ENCODE measurements around the gene OGDH.
"Not testable (repeated sequence)": the region's sequence is repeated elsewhere in the genome, so short reads cannot be mapped to it uniquely, and the experiment has no call there.

Gene OGDH

DNA sequence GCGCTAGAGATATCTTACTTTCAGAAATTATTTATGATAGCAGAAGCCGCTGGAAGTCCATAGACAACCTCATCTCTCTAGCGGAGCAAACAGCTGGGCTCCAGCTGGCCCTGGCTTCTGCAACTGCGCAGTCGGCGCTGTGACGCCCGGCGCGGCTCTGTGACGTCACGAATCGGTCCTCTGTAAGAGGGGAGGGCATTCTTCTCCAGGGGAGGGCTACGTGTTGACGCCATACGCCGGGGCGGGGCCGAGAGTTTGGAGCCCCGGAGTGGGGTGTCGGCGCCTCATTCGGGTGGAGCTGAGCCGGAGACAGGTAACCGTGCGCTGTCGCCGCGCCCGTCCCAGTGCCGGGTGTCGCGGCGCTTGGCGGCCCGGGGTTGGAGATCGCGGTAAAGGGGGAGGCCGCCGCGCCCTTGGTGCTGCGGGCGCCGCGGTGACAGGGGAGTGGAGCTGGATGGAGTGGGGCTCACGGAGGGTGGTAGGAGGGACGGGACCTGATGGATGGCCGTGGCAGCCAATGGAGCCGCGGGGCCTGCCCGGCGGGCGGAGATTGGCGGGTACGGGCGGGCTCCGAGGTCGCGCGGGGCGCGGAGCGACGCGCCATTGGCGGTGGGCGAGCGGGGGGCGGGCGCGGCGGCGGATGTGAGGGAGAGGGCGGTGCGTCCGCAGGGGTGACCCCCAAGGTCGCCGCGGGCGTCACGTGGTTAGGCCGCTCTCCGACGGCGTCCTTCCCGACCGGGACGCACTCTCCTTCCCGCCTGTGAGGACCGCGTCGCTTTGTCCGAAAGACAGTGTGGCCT lies at the start of gene OGDH:
Gene OGDH, plus strand, starts transcription at position 287 of the 800 bp plus-strand sequence. CDS start 17,717 bp downstream, outside the sequence.
- peak; percentile 98 for DNase-seq

- no peak for DNase-seq
Observed at GRCh38 chr7:44557485-44557884, 48.9 kb upstream of the OGDH start.

- no peak for DNase-seq
Observed at GRCh38 chr7:44559485-44559884, 46.9 kb upstream of the OGDH start.

- DNase-seq: no peak
Observed at GRCh38 chr7:44561481-44561880, 44.9 kb upstream of the OGDH start.

DNA sequence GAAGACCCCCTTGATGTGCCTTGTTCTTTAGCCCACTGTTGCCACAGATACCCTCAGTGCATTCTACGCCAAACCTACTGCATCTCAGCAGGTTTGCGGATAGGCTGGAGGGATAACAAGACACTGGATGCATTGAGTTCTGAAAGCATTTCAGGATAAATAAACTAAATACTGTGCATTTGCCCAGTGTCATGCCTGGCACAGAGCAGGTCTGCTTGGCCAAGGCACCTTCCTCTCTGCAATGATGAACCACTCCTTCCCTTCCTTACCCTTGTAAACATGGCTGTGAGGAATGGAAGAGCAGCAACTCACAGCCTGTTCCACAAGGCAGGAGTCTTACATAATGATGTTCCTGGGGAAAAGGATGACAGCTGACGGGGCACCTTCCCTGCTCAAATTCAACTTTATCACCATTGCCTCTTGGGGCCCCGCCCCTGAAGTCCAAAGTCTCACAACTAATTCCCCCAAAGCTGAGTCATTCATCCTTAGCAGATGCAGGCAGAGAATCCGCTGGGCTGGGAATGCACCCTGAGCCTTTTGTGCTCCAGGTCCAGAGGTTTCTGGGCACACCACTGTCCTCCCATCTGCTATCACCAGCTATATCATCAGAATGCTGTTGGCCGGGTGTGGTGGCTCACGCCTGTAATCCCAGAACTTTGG lies 44.3 kb upstream of the OGDH start:
- DNase-seq: no peak

DNA sequence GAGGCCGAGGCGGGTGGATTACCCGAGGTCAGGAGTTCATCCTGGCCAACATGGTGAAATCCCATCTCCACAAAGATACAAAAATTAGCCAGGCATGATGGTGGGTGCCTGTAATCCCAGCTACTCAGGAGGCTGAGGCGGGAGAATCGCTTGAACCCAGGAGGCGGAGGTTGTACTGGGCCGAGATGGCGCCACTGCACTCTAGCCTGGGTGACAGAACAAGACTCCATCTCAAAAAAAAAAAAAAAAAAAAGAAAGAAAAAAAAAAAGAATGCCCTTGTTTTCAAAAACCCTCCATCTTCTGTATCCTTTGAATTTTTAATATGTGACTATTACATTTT lies 43.8 kb upstream of the OGDH start:
- not testable (repeated sequence) for DNase-seq

GRCh38 chr7:44563171-44563679 lies 43.2 kb upstream of the OGDH start:
- DNase-seq: no peak

- DNase-seq: no peak
Observed at GRCh38 chr7:44564606-44565005, 41.8 kb upstream of the OGDH start.

DNA sequence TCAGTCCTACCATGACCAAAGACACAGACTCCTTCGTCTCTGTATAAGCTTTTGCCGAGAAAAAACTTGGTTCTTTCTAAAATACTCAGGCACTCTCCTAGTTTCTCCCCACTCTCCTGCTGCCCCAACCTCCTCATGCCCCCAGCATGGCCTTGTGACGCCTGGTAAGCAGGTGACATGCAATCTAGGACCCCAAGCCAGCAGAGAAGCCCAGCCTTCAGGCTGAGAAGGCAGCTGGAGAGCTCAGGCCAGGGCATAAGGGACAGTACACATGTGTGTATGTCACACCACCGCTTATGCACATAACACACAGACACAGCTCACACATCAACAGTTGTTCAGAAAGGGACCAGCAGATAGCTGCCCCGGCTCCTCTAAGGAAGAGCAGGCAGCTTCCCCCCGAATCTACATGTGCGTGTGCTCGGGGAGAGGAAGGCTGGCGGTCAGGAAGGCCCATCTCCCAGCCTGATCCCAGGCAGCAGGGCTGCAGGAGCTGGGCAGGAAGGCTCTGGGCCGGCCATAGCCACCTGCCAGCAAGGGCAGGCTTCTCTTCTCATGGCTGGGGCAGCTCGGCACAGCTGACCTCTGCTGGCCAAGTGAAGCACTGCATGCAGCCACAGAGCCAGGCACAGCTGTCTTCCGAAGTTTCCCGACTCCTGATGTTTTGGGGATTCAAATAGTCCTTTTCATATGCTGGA lies 41.2 kb upstream of the OGDH start:
- peak; percentile 49 for DNase-seq

GRCh38 chr7:44565795-44566559 lies 40.5 kb upstream of the OGDH start:
- DNase-seq: no peak

DNA sequence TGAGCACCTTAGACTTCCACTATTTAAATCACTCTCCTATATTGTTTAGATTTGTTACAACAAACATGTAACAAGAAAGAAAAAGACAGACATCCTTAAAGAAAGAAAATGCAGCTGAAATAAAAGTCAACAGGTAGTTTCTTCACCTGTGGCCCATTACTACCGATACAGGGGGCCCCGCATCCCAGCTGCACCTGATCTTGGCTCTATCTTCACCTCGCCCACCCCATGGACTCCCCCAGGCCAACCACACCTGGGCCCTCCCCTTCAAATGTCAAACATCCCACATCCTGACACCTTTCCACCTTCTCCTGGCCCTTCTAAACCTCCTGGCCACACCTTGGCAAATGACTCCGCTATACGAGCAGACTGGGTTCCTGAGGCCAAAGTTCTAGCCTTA lies 39.7 kb upstream of the OGDH start:
- DNase-seq: no peak

DNA sequence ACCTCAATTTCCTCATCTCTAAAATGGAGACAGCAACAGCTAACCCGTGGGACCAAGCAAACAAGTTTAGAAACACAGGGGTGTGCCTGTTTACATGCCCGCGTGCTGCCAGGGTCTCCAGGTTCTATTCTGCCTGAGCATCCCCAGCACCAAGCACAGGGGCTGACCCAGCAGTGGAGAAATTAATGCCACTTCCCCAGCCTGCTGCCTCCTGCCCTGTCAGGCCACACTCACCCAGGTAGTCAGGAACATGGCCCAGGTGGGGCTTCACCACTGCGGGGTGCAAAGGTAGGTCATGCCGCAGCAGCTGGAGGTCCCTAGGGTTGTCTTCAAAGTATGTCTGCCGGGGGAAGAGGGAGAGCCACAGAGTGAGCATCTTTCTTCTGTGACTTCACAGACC lies 38.5 kb upstream of the OGDH start:
- no peak for DNase-seq

GRCh38 chr7:44568771-44569560 lies 37.5 kb upstream of the OGDH start:
- DNase-seq: no peak

GRCh38 chr7:44569959-44570358 lies 36.5 kb upstream of the OGDH start:
- no peak for DNase-seq

- DNase-seq: no peak
Observed at GRCh38 chr7:44572771-44573170, 33.7 kb upstream of the OGDH start.

GRCh38 chr7:44573464-44574286 lies 32.8 kb upstream of the OGDH start, which contains the start of gene DDX56:
Gene DDX56, minus strand, starts transcription at chr7:44573908. Its CDS starts 13 bp downstream, at chr7:44573895.
- peak; percentile 92 for DNase-seq

DNA sequence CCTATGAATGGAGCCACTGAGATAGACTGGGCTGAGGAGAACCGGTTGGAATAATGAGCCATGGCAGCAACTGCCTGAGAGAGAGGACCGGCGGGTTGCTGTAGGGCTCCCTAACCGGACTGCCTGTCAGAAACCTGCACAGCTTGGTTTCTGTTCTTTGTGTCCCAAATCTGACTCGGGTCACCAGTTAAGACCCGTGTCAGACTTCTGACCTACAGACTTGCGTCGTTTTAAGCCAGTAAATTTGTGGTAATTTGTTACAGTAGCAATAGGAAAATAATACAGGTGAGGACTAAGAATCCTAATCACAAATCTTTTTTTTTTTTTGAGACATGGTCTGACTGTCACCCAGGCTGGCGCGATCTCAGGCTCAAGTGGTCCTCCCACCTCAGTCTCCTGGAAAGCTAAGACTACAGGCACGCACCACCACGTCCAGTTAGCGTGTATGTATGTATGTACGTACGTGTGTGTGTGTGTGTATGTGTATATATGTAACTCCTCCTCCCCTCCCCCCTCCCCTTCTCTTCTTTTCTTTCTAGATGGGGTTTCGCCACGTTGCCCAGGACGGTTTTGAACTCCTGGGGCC lies 32.0 kb upstream of the OGDH start:
- DNase-seq: no peak

DNA sequence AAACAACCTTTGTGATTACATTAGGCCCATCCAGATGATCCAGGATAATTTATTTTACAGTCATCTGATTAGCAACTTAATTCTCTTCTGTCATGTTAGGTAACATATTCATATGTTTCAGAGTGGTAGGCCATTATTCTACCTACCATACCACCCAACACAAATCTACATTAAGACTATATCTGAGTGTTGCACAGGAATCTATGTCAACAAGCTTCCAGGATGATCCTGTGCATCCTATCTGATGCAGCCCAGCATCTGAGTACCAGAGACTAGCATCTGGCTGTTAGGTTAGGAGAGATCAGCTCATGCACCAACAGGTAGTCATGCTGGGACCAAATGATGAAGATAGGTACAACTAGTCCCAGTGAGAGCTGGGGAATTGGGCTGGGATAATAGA lies 31.4 kb upstream of the OGDH start:
- DNase-seq: no peak

DNA sequence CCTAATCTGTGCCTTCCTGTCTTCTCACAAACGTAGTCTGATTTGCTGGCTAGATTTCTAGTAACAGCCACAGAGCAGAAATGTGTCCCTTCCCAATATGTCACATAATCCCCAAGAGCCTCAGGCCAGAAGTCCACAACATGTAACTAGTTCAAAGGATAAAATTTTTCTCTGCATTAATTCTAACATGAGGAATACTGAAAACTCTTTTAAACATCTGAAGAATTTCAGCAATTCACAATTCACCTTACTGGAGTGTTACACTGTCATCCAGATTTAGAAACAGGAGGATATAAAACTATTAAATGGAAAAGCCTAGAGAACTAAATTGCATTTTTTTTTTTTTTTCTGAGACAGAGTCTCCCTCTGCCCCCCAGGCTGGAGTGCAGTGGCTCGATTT lies 30.2 kb upstream of the OGDH start:
- DNase-seq: no peak

Measured in CD4-positive, alpha-beta T cell treated with Interleukin-4 for 4 hours (primary cell).